Omental fat pad (tissue), 4 donors: ENCODE measurements around the gene NGEF. TPM values are rescaled to one million over a fixed set of nuclear protein-coding genes. Genes with fewer than 3 reads are reported as not detected.

Experiments used
- ATAC-seq: fragments of 150-250 bp; one replicate; pipeline ENCODE4 v1.9.1; 2016; ENCODE audit warnings: mild to moderate bottlenecking, moderate library complexity; ENCODE audit not compliant: low FRiP score
- DNase-seq: peaks from one replicate; pipeline ENCODE4 v3.0.0-alpha.2; 2019; ENCODE audit warnings: low spot score
- total RNA-seq, 4 donors: library from RNA; depleted of rRNA; stranded (reverse); fragments of >200 nt; gene quantifications; one replicate each; pipeline ENCODE4 v1.1.0, GENCODE V29; 2016
- TF ChIP-seq, protein P1 (sequence below), 3 donors: fragments of 450-650 bp; IDR thresholded peaks; one replicate each; pipeline ENCODE4 v1.5.1; 2016 to 2017; ENCODE audit warnings: antibody characterized with exemption in 3 of 3, mild to moderate bottlenecking in 3 of 3, moderate library complexity in 2 of 3

Gene NGEF
- total RNA-seq, 4 donors from 2014 or later = 1.1 to 1.9 (median 1.3) TPM; not detected in 1

DNA sequence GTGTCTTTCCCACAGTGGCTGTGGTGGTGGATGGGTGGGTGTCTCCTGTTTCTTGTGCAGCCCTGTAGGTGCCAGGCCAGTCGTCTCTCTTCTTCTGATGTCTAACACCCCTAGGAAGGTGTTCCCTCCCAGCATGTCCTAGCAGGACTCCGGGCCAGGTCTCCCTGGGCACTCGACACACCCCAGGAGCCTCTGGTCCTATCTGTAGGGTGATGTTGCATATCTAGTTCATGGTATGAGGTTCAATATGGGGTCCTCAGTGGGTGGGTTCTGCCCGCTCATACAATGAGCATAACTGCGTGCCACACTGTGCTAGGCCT, 14.4 kb downstream of the NGEF start:
- no peak for DNase-seq
- TF ChIP-seq, protein P1, sequence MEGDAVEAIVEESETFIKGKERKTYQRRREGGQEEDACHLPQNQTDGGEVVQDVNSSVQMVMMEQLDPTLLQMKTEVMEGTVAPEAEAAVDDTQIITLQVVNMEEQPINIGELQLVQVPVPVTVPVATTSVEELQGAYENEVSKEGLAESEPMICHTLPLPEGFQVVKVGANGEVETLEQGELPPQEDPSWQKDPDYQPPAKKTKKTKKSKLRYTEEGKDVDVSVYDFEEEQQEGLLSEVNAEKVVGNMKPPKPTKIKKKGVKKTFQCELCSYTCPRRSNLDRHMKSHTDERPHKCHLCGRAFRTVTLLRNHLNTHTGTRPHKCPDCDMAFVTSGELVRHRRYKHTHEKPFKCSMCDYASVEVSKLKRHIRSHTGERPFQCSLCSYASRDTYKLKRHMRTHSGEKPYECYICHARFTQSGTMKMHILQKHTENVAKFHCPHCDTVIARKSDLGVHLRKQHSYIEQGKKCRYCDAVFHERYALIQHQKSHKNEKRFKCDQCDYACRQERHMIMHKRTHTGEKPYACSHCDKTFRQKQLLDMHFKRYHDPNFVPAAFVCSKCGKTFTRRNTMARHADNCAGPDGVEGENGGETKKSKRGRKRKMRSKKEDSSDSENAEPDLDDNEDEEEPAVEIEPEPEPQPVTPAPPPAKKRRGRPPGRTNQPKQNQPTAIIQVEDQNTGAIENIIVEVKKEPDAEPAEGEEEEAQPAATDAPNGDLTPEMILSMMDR (IDR thresholded peaks at IDR 0.05) = no peak
- ATAC-seq = no peak

- TF ChIP-seq, protein P1 (IDR thresholded peaks at IDR 0.05) = no peak
- ATAC-seq = no peak
- DNase-seq = no peak
Observed at GRCh38 chr2:232997749-232998665, 15.0 kb downstream of the NGEF start.

GRCh38 chr2:232994446-232994845, 18.6 kb downstream of the NGEF start:
- TF ChIP-seq, protein P1 (IDR thresholded peaks at IDR 0.05) = no peak
- DNase-seq = no peak

GRCh38 chr2:232993231-232993821, 19.7 kb downstream of the NGEF start:
- TF ChIP-seq, protein P1 (IDR thresholded peaks at IDR 0.05) = no peak
- ATAC-seq (no peak), DNase-seq (no peak)

More at GRCh38 chr2:232994446-232994845, 18.6 kb downstream of the NGEF start:
- no peak for ATAC-seq

GRCh38 chr2:232986155-232986554, 26.9 kb downstream of the NGEF start:
- TF ChIP-seq, protein P1 (IDR thresholded peaks at IDR 0.05) = no peak
- ATAC-seq = no peak
- no peak for DNase-seq

GRCh38 chr2:232984451-232985207, 28.4 kb downstream of the NGEF start:
- DNase-seq = no peak
- TF ChIP-seq, protein P1 (IDR thresholded peaks at IDR 0.05) = no peak
- no peak for ATAC-seq
